Hepatocyte (in vitro differentiated cells): Measurements from ENCODE around the gene VPS33B.
"Not testable (repeated sequence)": the region's sequence is repeated elsewhere in the genome, so short reads cannot be mapped to it uniquely, and the experiment has no call there.

ENCODE experiments used
- EZH2 ChIP-seq: fragments of 200-600 bp; sonication (generic); IDR thresholded peaks from 2 replicates; pipeline ENCODE4 v1.6.1; 2016; ENCODE audit warnings: antibody characterized with exemption, mild to moderate bottlenecking, borderline replicate concordance
- EZH2phosphoT487 ChIP-seq: fragments of 200-600 bp; sonication (generic); IDR thresholded peaks from one replicate; pipeline ENCODE4 v1.6.1; 2018; ENCODE audit warnings: antibody characterized with exemption, mild to moderate bottlenecking, low read depth, moderate library complexity; ENCODE audit not compliant: unreplicated experiment, severe bottlenecking
- TF ChIP-seq, protein P1 (sequence below): fragments of 200-600 bp; sonication (generic); IDR thresholded peaks from 2 replicates; pipeline ENCODE4 v1.5.1; 2016; ENCODE audit warnings: antibody characterized with exemption, mild to moderate bottlenecking; ENCODE audit not compliant: poor library complexity

DNA sequence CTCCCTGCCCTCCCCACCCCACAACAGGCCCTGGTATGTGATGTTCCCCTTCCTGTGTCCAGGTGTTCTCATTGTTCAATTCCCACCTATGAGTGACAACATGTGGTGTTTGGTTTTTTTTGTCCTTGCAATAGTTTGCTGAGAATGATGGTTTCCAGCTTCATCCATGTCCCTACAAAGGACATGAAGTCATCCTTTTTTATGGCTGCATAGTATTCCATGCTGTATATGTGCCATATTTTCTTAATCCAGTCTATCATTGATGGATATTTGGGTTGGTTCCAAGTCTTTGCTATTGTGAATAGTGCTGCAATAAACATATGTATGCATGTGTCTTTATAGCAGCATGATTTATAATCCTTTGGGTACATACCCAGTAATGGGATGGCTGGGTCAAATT is 23.7 kb upstream of the VPS33B start:
- not testable (repeated sequence) for TF ChIP-seq EZH2, EZH2phosphoT487
- TF ChIP-seq, protein P1, sequence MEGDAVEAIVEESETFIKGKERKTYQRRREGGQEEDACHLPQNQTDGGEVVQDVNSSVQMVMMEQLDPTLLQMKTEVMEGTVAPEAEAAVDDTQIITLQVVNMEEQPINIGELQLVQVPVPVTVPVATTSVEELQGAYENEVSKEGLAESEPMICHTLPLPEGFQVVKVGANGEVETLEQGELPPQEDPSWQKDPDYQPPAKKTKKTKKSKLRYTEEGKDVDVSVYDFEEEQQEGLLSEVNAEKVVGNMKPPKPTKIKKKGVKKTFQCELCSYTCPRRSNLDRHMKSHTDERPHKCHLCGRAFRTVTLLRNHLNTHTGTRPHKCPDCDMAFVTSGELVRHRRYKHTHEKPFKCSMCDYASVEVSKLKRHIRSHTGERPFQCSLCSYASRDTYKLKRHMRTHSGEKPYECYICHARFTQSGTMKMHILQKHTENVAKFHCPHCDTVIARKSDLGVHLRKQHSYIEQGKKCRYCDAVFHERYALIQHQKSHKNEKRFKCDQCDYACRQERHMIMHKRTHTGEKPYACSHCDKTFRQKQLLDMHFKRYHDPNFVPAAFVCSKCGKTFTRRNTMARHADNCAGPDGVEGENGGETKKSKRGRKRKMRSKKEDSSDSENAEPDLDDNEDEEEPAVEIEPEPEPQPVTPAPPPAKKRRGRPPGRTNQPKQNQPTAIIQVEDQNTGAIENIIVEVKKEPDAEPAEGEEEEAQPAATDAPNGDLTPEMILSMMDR = not testable (repeated sequence)
